Vagina (tissue), 2 donors: ENCODE results near the gene NDUFS2.
A peak's percentile ranks its signal among the peaks of the same experiment; 100 is the strongest.

Source experiments
- CTCF ChIP-seq, 3 experiments: fragments of 450-650 bp in 2 of 3; fragments of 200-600 bp in 1 of 3; sonication (generic) in 1 of 3; IDR thresholded peaks; one replicate each; pipeline ENCODE4 v1.5.1; 2017 to 2019; ENCODE audit warnings: antibody characterized with exemption in 3 of 3, mild to moderate bottlenecking in 2 of 3, moderate library complexity in 2 of 3
- POLR2A ChIP-seq, 2 donors: fragments of 450-650 bp; IDR thresholded peaks; one replicate each; pipeline ENCODE4 v1.6.1; 2017; ENCODE audit warnings: antibody characterized with exemption in 2 of 2, mild to moderate bottlenecking in 2 of 2, moderate library complexity in 2 of 2
- POLR2AphosphoS5 ChIP-seq, 2 donors: sonication (generic); formaldehyde crosslinking; IDR thresholded peaks; one replicate each; pipeline ENCODE4 v1.9.0; 2017; ENCODE audit warnings: antibody characterized with exemption in 2 of 2, mild to moderate bottlenecking in 2 of 2, low read depth in 1 of 2; ENCODE audit not compliant: insufficient read depth in 1 of 2

DNA sequence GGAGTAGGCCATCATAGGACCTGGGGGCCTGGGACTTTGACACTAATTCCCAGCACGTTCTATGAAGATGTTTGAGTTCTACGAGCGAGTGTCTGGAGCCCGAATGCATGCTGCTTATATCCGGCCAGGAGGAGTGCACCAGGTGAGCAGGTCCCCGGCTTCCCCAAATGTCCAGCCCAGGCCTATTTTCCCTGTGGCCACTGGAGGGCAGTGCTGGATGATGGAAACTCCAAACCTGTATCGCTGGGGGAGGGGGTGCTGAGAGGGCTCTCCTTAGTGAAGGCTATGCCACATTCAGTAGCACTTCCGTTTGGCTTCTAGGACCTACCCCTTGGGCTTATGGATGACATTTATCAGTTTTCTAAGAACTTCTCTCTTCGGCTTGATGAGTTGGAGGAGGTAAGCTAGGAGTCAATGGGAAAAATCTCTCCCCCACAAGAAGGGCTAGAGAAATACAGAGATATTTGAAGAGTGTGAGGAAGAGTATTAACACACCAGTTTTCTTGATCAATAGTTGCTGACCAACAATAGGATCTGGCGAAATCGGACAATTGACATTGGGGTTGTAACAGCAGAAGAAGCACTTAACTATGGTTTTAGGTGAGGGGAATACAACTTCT lies 7.7 kb downstream of the NDUFS2 start:
- TF ChIP-seq CTCF (IDR thresholded peaks at IDR 0.05), result peak; percentile 57 to 85 (median 73)
- TF ChIP-seq POLR2A (IDR thresholded peaks at IDR 0.05), result no peak
- TF ChIP-seq POLR2AphosphoS5 (IDR thresholded peaks at IDR 0.05; ENCODE audit: insufficient read depth in 1 of 2, low read depth in 1 of 2), result no peak
